Astrocyte (in vitro differentiated cells and primary cell): ENCODE measurements around the gene HJURP. TPM values are rescaled to one million over a fixed set of nuclear protein-coding genes. Genes with fewer than 3 reads are reported as not detected.
A peak's percentile ranks its signal among the peaks of the same experiment; 100 is the strongest.

ENCODE experiments used
- DNase-seq: peaks from one replicate; pipeline ENCODE4 v3.0.0-alpha.2; 2010; ENCODE audit warnings: low read depth
- FAIRE-seq: peaks from 2 replicates; lab custom pipeline; 2011; peaks lifted over from hg19 to GRCh38; lab: Jason Lieb, UNC
- H2AFZ ChIP-seq: 2 replicates; pipeline ENCODE4 v1.6.0; 2012; ENCODE audit warnings: low read depth, low read length, inconsistent platforms
- H3K27ac ChIP-seq: 2 replicates; pipeline ENCODE4 v1.5.1; 2011; ENCODE audit warnings: low read depth, low read length, inconsistent platforms
- H3K27me3 ChIP-seq: 2 replicates; pipeline ENCODE4 v1.6.0; 2011; ENCODE audit warnings: low read length, inconsistent platforms; ENCODE audit not compliant: insufficient read depth
- H3K36me3 ChIP-seq: 2 replicates; pipeline ENCODE4 v1.5.1; 2011; ENCODE audit warnings: low read length, inconsistent platforms; ENCODE audit not compliant: insufficient read depth
- H3K4me1 ChIP-seq: 2 replicates; pipeline ENCODE4 v1.5.1; 2011; ENCODE audit warnings: low read length, inconsistent platforms; ENCODE audit not compliant: insufficient read depth
- H3K4me2 ChIP-seq: 2 replicates; pipeline ENCODE4 v1.6.0; 2012; ENCODE audit warnings: low read length, inconsistent platforms
- H3K4me3 ChIP-seq: 2 replicates; pipeline ENCODE4 v1.5.1; 2011; ENCODE audit warnings: low read depth, mild to moderate bottlenecking, low read length, inconsistent platforms; ENCODE audit not compliant: insufficient read depth
- H3K79me2 ChIP-seq: 2 replicates; pipeline ENCODE4 v1.6.0; 2012; ENCODE audit warnings: mild to moderate bottlenecking, low read length, inconsistent platforms; ENCODE audit not compliant: insufficient read depth
- H3K9ac ChIP-seq: 2 replicates; pipeline ENCODE4 v1.6.0; 2012; ENCODE audit warnings: mild to moderate bottlenecking, low read length, inconsistent platforms
- H3K9me3 ChIP-seq: 2 replicates; pipeline ENCODE4 v1.5.1; 2012; ENCODE audit warnings: low read depth, mild to moderate bottlenecking, low read length, inconsistent platforms; ENCODE audit not compliant: insufficient read depth
- H4K20me1 ChIP-seq: 2 replicates; pipeline ENCODE4 v1.6.0; 2012; ENCODE audit warnings: low read length, inconsistent platforms; ENCODE audit not compliant: insufficient read depth
- H3K27ac Mint-ChIP-seq: one replicate; pipeline ENCODE4 v1.8.0; 2021; ENCODE audit warnings: mild to moderate bottlenecking, mixed read lengths; ENCODE audit not compliant: unreplicated experiment
- H3K27me3 Mint-ChIP-seq: one replicate; pipeline ENCODE4 v1.8.0; 2021; ENCODE audit warnings: low read depth, mixed read lengths; ENCODE audit not compliant: unreplicated experiment
- H3K36me3 Mint-ChIP-seq: one replicate; pipeline ENCODE4 v1.8.0; 2021; ENCODE audit warnings: low read depth, mixed read lengths; ENCODE audit not compliant: unreplicated experiment
- H3K4me1 Mint-ChIP-seq: one replicate; pipeline ENCODE4 v1.8.0; 2021; ENCODE audit warnings: low read depth, mixed read lengths; ENCODE audit not compliant: unreplicated experiment
- H3K4me3 Mint-ChIP-seq: one replicate; pipeline ENCODE4 v1.8.0; 2021; ENCODE audit warnings: mild to moderate bottlenecking, moderate library complexity, mixed read lengths; ENCODE audit not compliant: unreplicated experiment
- H3K9me3 Mint-ChIP-seq: one replicate; pipeline ENCODE4 v1.8.0; 2021; ENCODE audit warnings: mild to moderate bottlenecking, mixed read lengths; ENCODE audit not compliant: unreplicated experiment
- EZH2 ChIP-seq: IDR thresholded peaks from 2 replicates; pipeline ENCODE4 v1.6.1; 2012; ENCODE audit warnings: mild to moderate bottlenecking, low read length, inconsistent platforms; ENCODE audit not compliant: insufficient read depth
- total RNA-seq: library from RNA; stranded (reverse); gene quantifications from 2 replicates; pipeline ENCODE4 v1.2.1, GENCODE V29; 2021
- TF ChIP-seq, protein P1 (sequence below): IDR thresholded peaks from 2 replicates; pipeline ENCODE4 v1.5.1; 2011; ENCODE audit warnings: low read depth, mild to moderate bottlenecking, inconsistent platforms, low read length, moderate library complexity; ENCODE audit not compliant: insufficient read depth

HJURP gene
- total RNA-seq, 1 donor from 2014 or later, result 5.9 TPM

DNA sequence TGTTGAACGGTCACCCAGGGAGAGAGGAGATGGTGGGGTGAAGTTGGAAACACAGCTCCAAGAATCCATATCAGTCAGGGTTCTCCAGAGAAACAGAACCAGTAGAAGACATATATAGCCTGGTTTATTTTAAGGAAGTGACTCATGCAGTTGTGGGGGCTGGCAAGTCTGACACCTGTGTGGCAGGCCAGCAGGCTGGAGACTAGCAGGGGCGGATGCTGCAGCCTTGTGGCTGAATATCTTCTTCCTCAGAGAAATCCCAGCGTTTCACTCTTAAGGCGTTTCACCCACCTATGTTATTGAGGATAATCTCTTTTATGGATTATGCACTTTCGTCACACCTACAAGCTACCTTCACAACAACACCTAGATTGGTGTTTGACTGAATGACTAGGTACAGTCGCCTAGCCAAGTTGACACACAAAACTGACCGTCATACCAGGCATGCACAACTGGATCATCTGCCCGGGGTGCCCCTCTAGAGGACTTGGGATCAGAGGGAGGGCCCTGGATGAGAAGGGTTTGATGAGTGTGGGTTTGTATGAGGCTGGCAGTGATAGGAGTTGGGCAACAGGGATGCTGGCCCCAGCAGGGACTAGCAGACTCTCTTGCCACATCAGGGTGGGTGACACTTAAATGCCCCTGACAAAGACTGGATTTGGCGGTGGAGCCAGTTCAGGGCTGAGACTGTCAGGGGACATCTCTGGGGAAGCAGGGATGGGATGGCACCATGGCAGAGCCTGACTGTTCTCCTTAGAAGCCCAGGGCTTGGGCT is 52.8 kb downstream of the HJURP start:
- DNase-seq, result peak; percentile 55
- Mint-ChIP-seq H3K9me3 (peaks cover 4% of the 10 kb centered on the region), H3K4me1 (peaks cover 4% of the 10 kb centered on the region)

DNA sequence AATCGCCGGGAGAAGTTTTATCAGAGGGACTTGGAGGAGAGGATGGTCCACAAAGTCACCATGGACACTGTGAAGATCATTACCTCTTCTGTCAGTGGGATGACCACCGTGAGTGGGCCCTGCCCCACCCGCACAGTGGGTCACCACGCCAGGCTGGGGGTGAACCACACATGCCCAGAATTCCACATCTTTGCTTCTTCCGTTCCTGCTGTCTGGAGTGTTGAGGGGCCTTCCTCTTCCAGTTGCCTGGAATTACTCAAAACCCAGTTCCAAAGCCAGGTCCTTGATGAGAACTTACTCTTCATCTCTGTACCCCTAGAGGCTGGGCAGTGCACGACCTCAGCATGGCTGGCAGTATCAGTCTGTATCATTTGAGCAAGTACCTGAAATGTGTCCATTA is 54.1 kb downstream of the HJURP start:
- no peak overlapping the region for H3K27ac ChIP-seq
- peaks cover 4% of the 10 kb centered on the region for H3K27me3 ChIP-seq
- H3K4me2 ChIP-seq, result no peak overlapping the region
- H2AFZ ChIP-seq, result no peak overlapping the region
- no peak overlapping the region for H3K9ac ChIP-seq
- peaks cover 4% of the 10 kb centered on the region for H3K4me1 Mint-ChIP-seq
- no peaks in the 10 kb centered on the region for H3K79me2 ChIP-seq
- no peaks in the 10 kb centered on the region for H3K36me3 Mint-ChIP-seq
- H4K20me1 ChIP-seq, result no peaks in the 10 kb centered on the region
- no peak overlapping the region for H3K4me3 ChIP-seq
- peaks cover 38% of the 10 kb centered on the region for H3K27me3 Mint-ChIP-seq
- no peak for DNase-seq
- peaks cover 4% of the 10 kb centered on the region for H3K9me3 Mint-ChIP-seq
- no peak overlapping the region for H3K27ac Mint-ChIP-seq
- FAIRE-seq, result no peak
- TF ChIP-seq, protein P1, sequence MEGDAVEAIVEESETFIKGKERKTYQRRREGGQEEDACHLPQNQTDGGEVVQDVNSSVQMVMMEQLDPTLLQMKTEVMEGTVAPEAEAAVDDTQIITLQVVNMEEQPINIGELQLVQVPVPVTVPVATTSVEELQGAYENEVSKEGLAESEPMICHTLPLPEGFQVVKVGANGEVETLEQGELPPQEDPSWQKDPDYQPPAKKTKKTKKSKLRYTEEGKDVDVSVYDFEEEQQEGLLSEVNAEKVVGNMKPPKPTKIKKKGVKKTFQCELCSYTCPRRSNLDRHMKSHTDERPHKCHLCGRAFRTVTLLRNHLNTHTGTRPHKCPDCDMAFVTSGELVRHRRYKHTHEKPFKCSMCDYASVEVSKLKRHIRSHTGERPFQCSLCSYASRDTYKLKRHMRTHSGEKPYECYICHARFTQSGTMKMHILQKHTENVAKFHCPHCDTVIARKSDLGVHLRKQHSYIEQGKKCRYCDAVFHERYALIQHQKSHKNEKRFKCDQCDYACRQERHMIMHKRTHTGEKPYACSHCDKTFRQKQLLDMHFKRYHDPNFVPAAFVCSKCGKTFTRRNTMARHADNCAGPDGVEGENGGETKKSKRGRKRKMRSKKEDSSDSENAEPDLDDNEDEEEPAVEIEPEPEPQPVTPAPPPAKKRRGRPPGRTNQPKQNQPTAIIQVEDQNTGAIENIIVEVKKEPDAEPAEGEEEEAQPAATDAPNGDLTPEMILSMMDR, result no peak
- no peak for TF ChIP-seq EZH2
- H3K36me3 ChIP-seq, result no peaks in the 10 kb centered on the region
- no peaks in the 10 kb centered on the region for H3K9me3 ChIP-seq
- H3K4me3 Mint-ChIP-seq, result no peak overlapping the region
- H3K4me1 ChIP-seq, result peaks cover 5% of the 10 kb centered on the region

More for the DNA sequence above, 52.8 kb downstream of the HJURP start:
- no peaks in the 10 kb centered on the region for H3K36me3 ChIP-seq
- no peak overlapping the region for H3K27ac Mint-ChIP-seq
- H3K4me3 Mint-ChIP-seq, result no peak overlapping the region
- peaks cover 5% of the 10 kb centered on the region for H3K4me1 ChIP-seq
- no peaks in the 10 kb centered on the region for H3K79me2 ChIP-seq
- H3K27ac ChIP-seq, result no peak overlapping the region
- no peak overlapping the region for H2AFZ ChIP-seq
- H3K27me3 ChIP-seq, result peaks cover 4% of the 10 kb centered on the region
- H4K20me1 ChIP-seq, result no peaks in the 10 kb centered on the region
- peaks cover 41% of the 10 kb centered on the region for H3K27me3 Mint-ChIP-seq
- FAIRE-seq, result no peak
- TF ChIP-seq, protein P1, result no peak
- TF ChIP-seq EZH2, result no peak
- H3K9me3 ChIP-seq, result no peaks in the 10 kb centered on the region
- H3K9ac ChIP-seq, result no peak overlapping the region
- peak overlapping the region; percentile 15 for H3K4me2 ChIP-seq
- H3K36me3 Mint-ChIP-seq, result no peaks in the 10 kb centered on the region
- no peak overlapping the region for H3K4me3 ChIP-seq

DNA sequence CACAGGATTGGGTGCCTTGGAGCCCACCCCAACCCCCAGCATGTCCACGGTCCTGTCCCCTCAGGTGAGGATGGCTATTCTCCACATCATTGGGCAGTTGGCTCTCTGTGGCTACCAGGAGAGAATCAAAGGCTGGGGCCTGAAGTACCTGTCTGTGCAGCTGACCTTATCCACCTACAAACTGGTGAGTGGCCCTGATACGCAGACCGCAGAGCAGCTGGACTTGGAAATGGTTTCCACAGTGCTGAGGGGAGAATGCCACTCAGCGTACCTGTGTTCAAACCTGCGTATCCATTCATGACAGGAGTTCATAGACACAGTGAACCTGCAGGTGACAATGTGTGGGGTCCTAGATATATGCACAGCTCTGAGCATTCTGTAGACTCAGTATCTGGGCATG is 54.6 kb downstream of the HJURP start:
- Mint-ChIP-seq H3K4me1 (peaks cover 4% of the 10 kb centered on the region), H3K36me3 (no peaks in the 10 kb centered on the region), H3K4me3 (no peak overlapping the region), H3K27me3 (peaks cover 38% of the 10 kb centered on the region), H3K9me3 (peaks cover 4% of the 10 kb centered on the region), H3K27ac (no peak overlapping the region)
- Histone ChIP-seq H4K20me1 (no peaks in the 10 kb centered on the region), H3K79me2 (no peaks in the 10 kb centered on the region), H3K9me3 (no peaks in the 10 kb centered on the region), H3K36me3 (no peaks in the 10 kb centered on the region), H2AFZ (no peak overlapping the region), H3K9ac (no peak overlapping the region), H3K27me3 (peaks cover under 1% of the 10 kb centered on the region), H3K4me3 (no peak overlapping the region), H3K27ac (no peak overlapping the region), H3K4me2 (no peak overlapping the region), H3K4me1 (peaks cover 5% of the 10 kb centered on the region)
- FAIRE-seq (no peak), DNase-seq (no peak)
- TF ChIP-seq EZH2, result no peak
- TF ChIP-seq, protein P1, result no peak
